NCI-H748 (cell line): ENCODE measurements around the gene ELP5.
"Not testable (repeated sequence)": the region's sequence is repeated elsewhere in the genome, so short reads cannot be mapped to it uniquely, and the experiment has no call there.

Experiments
- DNase-seq: peaks from one replicate; lab custom pipeline; 2025; ENCODE audit not compliant: unreplicated experiment; lab: John Stamatoyannopoulos, UW

ELP5 gene

DNA sequence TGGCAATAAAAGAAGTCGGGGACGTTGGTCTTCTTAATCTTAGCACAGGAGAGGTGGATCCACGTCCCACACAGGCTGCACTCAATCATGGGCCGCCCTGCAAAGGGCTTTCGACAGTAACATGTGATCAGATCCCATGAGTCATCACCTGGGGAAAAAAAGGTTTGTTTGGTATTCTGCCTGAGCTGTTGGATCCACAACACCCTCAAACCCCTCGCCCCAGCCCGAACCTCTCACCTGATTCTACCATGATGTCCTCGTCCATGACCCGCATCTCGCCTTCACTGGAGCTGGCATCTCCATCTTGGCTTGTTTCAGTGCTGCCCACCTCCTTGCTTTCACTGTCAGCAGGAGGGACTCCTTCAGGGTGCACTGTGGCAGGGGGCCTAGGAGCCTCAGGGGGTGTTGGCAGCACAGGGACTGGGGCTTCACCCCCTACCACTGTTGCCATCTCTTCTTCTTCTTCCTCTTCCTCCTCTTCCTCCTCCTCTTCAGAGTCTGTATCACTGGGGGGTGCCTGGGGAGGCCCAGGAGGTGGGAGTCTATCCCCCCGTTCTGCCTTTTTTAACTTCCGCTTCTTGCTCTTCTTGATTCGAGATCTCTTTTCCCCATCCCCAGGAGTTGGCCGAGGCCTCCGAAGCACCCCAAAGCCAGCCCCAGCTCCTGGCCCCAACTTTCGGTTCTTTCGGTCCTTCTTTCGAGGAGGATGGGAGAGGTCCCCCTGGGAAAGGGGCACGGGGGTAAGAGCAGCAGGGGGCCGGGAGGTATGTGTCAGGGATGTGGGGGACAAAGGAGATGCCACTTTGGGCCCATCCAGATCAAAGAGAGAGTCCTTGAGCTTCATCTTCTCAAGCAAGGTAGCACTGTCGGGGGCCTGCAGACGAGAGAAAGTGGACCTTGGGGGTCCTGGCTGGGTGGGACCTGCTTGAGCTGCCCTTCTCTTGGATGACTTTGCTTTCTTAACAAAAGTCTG, 16.0 kb upstream of the ELP5 start:
- DNase-seq, result no peak

DNA sequence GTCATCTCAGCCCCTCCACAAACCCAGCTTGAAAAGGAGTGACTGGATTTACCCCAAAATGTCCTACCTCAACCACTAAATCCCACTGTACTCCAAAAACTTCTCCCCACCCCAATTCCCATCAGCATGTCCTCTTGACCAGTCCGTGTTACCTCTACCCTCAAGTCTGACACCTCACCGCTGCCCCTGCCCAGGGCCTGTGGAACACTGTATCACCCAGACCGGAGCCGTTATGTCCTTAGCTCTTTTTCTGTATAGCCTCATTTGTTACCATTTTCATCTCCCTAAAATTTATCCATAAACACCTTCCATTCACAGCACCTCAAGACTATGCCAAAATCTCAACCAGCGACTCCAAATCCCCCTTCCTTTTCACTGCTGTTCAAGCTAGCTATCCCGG, 15.2 kb upstream of the ELP5 start:
- DNase-seq, result no peak

DNA sequence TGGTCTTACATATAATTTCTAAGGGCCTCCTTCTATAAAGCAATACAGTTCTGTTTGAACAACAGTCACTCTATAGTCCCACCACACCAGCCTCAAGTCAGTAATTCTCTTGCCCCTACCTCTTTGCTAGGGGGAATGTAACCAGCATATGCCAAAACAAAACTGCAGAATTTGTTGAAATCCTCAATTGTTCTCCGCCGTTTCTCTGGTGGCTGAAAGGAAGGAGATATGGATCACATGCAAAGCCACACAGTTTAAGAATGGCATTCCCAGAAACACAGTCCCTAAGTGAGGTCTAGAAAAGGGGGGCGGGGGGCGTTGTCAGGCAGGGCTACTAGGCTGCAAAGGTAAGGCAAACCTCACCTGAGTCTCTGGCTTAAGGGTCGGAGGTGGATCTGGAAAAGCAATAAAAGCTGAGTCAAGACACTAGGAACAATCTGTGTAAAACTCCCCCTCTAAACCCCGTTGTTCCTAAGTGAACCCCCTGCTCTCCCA, 14.7 kb upstream of the ELP5 start:
- DNase-seq, result no peak

DNA sequence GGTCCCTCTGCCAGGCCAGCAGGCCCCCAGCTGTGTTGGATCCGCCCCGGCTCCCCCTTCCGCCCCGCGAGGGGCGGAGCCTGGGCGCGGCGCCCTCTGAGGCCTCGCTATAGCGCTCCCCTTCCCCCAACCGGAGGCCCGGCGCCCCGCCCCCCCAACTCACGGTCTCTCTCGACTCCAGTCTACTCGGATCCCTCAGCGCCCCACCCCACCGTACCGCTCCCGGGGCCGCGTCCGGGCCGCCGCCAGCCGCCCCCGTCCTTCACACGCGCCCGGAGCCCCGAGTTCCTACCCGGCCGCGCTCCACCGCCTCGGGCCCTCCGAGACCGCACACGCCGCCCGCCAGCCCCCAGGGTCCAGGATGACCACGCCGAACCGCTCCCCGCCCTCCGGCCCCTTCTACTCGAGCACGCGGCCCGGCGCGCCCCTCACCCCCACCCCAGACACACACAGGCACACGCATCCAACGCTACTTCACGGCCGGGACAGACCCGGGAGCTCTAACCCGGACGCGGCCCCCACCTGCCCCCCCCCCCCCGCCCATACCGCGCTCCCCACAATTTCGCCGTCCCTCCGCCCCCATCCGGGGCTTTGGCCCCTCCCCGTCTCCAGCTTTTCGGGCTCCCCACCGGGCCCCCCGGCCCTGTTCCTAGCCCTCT, 14.1 kb upstream of the ELP5 start:
- peak; percentile 81 for DNase-seq

DNA sequence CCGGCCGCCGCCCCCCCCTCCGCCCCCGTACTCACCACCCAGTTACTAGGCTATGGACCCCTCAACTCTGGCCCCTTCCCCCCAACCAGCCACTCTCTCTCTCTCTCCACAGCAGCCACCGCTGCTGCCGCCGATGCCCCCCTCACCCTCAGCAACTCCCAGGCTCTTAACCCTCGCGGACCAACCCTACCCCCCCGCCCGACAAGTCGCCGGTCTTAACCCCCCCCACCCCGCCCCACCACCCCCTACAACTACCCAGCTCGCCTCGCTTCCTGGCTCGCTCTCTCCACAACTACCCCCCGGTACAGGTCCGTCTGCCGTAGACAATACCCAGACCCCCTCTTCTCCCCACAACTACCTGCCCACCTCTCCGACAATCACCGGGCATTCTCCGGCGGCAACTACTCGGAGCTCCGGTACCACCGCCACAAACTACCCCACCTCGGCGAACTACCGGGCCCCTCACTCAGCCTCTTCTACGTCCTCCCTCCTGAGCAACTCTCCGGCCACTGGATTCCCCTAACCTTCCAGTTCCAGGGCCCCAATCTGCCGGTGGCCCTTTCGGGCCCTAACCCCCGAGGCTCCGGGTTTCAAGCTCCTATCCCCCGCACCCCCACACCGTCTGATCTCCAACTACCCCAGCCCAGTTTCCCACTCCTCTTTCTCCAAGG, 13.5 kb upstream of the ELP5 start:
- DNase-seq, result peak; percentile 56

- peak; percentile 100 for DNase-seq
These were observed 12.7 kb upstream of the ELP5 start, which contains the start of gene PHF23 for GRCh38 chr17:7239091-7240027. TSS of gene PHF23 (minus strand) at chr17:7239457. CDS start at chr17:7239279, 178 bp downstream.

DNA sequence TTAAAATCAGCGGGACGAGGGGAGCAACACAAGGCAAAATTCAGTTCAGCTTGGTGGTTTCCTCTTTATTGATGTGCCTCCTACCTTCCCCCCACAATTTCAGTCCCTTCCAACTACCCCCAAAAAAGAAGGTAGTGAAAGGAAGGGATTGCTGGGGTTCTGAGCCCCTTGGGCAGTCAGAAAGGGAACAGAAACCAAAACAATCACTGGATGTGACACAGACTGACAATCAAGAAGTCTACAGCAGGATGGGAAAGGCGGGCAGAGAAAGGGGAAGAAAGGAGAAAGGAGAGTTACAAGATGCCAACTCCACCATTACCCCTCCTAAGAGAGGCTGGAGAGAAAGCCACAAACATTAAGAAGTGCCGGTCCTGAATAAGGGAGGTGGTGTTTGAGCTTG, 11.6 kb upstream of the ELP5 start:
- DNase-seq, result no peak

- DNase-seq, result peak; percentile 45
These were observed 10.8 kb upstream of the ELP5 start for GRCh38 chr17:7241090-7241733.

DNA sequence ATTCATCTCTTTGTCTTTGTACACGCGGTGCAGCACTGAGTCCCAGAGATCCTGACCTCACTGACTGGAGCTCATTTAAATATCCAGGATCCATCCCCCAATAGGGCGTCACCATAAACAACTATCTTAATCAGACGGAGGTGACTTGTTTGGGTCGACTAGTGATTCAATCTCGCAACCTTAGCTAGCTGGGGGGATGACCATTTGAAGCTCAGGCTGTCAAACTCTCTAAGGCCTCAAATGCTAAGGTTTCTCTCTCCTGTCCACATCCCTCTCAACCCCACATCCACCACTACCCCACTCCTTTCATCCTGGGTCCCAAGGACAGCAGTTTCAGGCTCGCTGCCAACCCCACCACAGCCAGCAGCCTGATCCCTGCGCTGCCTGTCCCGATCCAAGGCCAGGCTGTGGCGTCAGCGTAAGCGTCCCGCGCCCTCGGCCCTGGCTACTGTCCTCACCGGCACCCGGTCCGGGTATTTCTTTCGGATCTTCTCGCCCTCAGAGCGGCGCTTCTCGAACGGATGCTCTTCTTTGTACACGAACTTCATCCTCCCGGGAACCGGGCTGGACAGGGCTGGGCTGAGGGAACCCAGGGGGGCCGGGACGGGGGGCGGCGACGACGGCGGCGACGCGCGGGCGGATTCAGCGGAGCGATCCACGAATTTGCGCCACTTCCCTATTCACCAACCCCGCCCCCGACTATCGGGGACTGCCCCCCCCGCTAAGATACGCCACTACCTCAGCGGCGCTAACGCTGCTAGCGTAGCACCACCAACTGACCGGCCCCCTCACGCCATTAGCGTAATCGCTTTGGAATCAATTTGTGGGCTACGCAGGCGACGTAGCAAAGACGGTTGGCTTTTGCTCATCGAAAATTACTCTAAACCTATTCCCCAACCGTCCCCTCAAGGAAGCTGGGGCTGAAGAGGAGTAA, 10.0 kb upstream of the ELP5 start, which contains the start of gene GABARAP:
GABARAP (minus strand) TSS at position 667 of the 934 bp plus-strand sequence; CDS start at position 548, 119 bp downstream.
- peak; percentile 95 for DNase-seq

DNA sequence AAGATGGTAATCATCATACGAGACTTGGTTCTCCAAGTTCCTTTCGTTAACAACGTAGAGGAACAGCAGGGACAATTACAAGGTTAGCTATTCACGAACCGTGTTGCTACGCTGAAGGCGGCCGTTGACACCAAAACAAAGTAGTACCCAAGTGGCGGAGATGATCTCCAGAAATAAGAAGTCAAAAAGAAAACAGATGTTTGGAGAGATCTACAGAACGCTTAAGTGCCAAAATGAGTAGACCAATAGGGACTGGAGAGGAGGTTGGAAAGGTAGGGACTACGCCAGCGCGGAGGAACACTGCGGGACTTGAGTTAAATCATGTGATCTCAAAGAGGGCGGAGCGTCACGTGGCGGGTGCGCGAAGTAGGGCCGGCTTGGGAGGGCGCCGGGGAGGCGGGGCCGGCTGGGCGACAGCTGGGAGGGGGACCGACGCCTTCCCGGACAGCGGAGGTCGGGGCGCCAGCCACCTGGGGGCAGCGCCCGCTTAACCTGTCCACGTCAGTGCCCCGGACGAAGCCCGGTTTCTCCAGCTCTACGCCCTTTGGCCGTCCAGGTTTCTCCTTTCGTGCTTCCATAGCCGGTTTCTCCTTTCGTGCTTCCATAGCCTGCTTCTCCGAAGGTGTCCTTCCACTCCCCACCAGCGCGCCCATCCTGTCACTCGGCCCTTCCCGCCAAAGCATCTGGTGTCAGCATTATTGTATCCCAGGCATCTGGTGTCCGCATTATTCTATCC, 9.1 kb upstream of the ELP5 start:
- peak; percentile 99 for DNase-seq

- DNase-seq, result no peak
These were observed 8.6 kb upstream of the ELP5 start for GRCh38 chr17:7243453-7243729.

- not testable (repeated sequence) for DNase-seq
These were observed 8.2 kb upstream of the ELP5 start for GRCh38 chr17:7243838-7244237.

GRCh38 chr17:7246779-7247178, 5.2 kb upstream of the ELP5 start:
- DNase-seq, result no peak

DNA sequence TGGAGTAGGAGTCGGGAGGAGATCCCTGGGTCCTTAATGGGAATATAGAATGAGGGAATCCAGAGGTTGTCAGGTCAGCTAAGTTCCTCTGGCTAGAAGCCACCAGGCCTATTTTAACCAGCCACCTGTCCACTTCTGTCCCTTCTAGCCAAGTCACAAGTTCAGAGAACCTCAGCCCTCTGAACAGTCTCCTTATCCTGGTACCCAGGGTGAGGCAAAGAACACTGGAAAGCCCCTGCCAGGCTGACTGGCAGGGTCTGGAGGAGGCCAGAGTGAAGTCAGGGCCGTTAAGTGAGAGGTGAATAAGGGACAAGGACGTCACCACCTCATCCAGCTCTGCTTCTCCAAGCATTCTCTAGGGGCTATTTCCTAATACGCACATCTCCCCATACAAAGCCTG, 3.2 kb upstream of the ELP5 start:
- no peak for DNase-seq

GRCh38 chr17:7249214-7249613, 2.8 kb upstream of the ELP5 start:
- DNase-seq, result no peak

GRCh38 chr17:7249830-7250229, 2.2 kb upstream of the ELP5 start:
- no peak for DNase-seq

DNA sequence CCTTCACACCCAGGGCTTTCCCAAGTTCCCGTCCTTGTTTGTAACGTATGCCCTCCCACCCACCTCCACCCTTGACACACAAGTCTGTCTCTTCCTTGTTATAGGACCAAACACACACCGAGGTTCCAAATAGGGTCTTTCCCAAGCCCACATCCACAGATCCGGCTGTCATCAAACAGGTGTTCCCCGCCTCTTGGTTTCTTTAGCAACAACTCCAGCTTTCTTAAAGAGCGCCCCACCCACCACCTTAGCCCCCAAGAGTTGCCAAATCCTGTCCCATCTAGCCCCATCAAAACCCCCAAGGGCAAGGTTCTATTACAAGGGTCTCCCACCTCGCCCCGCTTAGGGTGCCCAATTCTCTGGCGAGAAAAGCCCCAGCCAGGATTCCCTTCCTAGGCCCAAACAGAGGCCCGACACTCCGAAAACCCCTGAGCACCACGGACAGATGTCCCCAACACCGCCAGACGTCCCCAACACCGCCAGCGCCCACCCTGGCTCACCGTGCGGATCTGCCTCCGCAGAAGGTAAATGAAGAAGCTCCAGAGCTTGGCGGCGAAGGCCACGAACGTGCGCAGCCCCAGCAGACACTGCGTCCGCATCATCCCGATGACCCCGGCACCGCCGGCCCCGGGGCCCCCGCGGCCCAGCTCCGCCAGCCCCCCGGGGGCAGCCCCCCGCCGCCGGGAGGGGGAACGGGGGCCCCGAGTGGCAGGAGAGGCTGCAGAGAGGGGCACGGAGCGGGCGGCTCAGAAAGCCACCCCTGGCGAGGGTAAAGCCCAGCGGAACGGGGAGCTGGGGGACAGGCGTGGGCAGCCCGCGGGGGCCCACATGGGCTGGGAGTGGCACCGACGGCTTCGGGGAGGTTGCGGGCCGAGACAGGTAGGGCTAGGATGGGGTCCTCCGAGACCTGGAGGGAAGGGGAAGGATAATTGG, 1.1 kb upstream of the ELP5 start:
- no peak for DNase-seq
